ENCODE results near the gene AIG1. TPM values are rescaled to one million over a fixed set of nuclear protein-coding genes. Genes with fewer than 3 reads are reported as not detected.

AIG1 gene
- total and polyA plus RNA-seq, 2 of the 13 experiments (the other 11 are each of a cell fraction or from before 2014, with no cell fraction given): 115 to 197 TPM

DNA sequence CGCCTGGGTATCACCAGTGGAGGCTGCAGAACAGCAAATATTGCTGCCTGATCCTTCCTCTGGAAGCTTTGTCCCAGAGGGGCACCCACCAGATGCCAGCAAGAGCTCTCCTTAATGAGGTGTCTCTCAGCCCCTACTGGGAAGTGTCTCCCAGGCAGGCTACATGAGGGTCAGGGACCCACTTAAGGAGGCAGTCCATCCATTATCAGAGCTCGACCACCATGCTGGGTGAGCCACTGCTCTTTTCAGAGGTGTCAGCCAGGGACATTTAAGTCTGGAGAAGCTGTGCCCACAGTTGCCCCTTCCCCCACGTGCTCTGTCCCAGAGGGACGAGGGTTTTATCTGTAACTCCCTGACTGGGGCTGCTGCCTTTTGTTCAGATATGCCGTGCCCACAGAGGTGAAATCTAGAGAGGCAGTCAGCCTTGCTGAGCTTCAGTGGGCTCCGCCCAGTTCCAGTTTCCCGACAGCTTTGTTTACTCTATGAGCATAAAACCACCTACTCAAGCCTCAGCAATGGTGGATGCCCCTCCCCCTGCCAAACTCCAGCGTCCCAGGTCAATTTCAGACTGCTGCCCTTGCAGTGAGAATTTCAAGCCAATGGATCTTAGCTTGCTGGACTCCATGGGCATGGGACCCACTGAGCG lies 25.9 kb upstream of the AIG1 start (continued):
- TF ChIP-seq ZNF30 (CRISPR knock-in tag; IDR thresholded peaks at IDR 0.05) (no peak), ATF7 (IDR thresholded peaks at IDR 0.05) (no peak), ATF7 (CRISPR knock-in tag; IDR thresholded peaks at IDR 0.05) (no peak), ZNF674 (CRISPR knock-in tag; IDR thresholded peaks at IDR 0.05; ENCODE audit: low read depth) (no peak), JARID2 (CRISPR knock-in tag; IDR thresholded peaks at IDR 0.05; ENCODE audit: insufficient replicate concordance) (no peak), ZNF782 (CRISPR knock-in tag; IDR thresholded peaks at IDR 0.05; ENCODE audit: borderline replicate concordance) (0 out of 2 replicates have a peak, but pooled peaks have one; percentile 38), REXO4 (CRISPR knock-in tag; IDR thresholded peaks at IDR 0.05; ENCODE audit: borderline replicate concordance) (no peak), ATF2 (CRISPR knock-in tag; IDR thresholded peaks at IDR 0.05) (no peak)
- TF ChIP-seq, protein P1, sequence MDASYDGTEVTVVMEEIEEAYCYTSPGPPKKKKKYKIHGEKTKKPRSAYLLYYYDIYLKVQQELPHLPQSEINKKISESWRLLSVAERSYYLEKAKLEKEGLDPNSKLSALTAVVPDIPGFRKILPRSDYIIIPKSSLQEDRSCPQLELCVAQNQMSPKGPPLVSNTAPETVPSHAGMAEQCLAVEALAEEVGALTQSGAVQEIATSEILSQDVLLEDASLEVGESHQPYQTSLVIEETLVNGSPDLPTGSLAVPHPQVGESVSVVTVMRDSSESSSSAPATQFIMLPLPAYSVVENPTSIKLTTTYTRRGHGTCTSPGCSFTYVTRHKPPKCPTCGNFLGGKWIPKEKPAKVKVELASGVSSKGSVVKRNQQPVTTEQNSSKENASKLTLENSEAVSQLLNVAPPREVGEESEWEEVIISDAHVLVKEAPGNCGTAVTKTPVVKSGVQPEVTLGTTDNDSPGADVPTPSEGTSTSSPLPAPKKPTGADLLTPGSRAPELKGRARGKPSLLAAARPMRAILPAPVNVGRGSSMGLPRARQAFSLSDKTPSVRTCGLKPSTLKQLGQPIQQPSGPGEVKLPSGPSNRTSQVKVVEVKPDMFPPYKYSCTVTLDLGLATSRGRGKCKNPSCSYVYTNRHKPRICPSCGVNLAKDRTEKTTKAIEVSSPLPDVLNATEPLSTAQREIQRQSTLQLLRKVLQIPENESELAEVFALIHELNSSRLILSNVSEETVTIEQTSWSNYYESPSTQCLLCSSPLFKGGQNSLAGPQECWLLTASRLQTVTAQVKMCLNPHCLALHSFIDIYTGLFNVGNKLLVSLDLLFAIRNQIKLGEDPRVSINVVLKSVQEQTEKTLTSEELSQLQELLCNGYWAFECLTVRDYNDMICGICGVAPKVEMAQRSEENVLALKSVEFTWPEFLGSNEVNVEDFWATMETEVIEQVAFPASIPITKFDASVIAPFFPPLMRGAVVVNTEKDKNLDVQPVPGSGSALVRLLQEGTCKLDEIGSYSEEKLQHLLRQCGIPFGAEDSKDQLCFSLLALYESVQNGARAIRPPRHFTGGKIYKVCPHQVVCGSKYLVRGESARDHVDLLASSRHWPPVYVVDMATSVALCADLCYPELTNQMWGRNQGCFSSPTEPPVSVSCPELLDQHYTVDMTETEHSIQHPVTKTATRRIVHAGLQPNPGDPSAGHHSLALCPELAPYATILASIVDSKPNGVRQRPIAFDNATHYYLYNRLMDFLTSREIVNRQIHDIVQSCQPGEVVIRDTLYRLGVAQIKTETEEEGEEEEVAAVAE (CRISPR knock-in tag; IDR thresholded peaks at IDR 0.05; ENCODE audit: borderline replicate concordance): no peak
- TF ChIP-seq, protein P2, sequence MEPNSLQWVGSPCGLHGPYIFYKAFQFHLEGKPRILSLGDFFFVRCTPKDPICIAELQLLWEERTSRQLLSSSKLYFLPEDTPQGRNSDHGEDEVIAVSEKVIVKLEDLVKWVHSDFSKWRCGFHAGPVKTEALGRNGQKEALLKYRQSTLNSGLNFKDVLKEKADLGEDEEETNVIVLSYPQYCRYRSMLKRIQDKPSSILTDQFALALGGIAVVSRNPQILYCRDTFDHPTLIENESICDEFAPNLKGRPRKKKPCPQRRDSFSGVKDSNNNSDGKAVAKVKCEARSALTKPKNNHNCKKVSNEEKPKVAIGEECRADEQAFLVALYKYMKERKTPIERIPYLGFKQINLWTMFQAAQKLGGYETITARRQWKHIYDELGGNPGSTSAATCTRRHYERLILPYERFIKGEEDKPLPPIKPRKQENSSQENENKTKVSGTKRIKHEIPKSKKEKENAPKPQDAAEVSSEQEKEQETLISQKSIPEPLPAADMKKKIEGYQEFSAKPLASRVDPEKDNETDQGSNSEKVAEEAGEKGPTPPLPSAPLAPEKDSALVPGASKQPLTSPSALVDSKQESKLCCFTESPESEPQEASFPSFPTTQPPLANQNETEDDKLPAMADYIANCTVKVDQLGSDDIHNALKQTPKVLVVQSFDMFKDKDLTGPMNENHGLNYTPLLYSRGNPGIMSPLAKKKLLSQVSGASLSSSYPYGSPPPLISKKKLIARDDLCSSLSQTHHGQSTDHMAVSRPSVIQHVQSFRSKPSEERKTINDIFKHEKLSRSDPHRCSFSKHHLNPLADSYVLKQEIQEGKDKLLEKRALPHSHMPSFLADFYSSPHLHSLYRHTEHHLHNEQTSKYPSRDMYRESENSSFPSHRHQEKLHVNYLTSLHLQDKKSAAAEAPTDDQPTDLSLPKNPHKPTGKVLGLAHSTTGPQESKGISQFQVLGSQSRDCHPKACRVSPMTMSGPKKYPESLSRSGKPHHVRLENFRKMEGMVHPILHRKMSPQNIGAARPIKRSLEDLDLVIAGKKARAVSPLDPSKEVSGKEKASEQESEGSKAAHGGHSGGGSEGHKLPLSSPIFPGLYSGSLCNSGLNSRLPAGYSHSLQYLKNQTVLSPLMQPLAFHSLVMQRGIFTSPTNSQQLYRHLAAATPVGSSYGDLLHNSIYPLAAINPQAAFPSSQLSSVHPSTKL (CRISPR knock-in tag; IDR thresholded peaks at IDR 0.05): no peak
- TF ChIP-seq, protein P3, sequence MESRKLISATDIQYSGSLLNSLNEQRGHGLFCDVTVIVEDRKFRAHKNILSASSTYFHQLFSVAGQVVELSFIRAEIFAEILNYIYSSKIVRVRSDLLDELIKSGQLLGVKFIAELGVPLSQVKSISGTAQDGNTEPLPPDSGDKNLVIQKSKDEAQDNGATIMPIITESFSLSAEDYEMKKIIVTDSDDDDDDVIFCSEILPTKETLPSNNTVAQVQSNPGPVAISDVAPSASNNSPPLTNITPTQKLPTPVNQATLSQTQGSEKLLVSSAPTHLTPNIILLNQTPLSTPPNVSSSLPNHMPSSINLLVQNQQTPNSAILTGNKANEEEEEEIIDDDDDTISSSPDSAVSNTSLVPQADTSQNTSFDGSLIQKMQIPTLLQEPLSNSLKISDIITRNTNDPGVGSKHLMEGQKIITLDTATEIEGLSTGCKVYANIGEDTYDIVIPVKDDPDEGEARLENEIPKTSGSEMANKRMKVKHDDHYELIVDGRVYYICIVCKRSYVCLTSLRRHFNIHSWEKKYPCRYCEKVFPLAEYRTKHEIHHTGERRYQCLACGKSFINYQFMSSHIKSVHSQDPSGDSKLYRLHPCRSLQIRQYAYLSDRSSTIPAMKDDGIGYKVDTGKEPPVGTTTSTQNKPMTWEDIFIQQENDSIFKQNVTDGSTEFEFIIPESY (CRISPR knock-in tag; IDR thresholded peaks at IDR 0.05): no peak

All from HepG2 (cell line).